Neural crest cell (in vitro differentiated cells): ENCODE results near the gene C13orf42. TPM values are rescaled to one million over a fixed set of nuclear protein-coding genes. Genes with fewer than 3 reads are reported as not detected.
A peak's percentile ranks its signal among the peaks of the same experiment; 100 is the strongest.
"Not testable (repeated sequence)": the region's sequence is repeated elsewhere in the genome, so short reads cannot be mapped to it uniquely, and the experiment has no call there.

Source experiments
- DNase-seq: peaks from one replicate; pipeline ENCODE4 v3.0.0; 2021; ENCODE audit warnings: low read depth, mixed read lengths, low spot score
- H3K27ac Mint-ChIP-seq: one replicate; pipeline ENCODE4 v1.8.0; 2021; ENCODE audit warnings: mild to moderate bottlenecking, mixed read lengths; ENCODE audit not compliant: unreplicated experiment
- H3K27me3 Mint-ChIP-seq: 2 replicates; pipeline ENCODE4 v1.8.0; 2021; ENCODE audit warnings: low read depth, mild to moderate bottlenecking, mixed read lengths
- H3K36me3 Mint-ChIP-seq: 2 replicates; pipeline ENCODE4 v1.8.0; 2021; ENCODE audit warnings: low read depth, mild to moderate bottlenecking, mixed read lengths
- H3K4me1 Mint-ChIP-seq: 2 replicates; pipeline ENCODE4 v1.8.0; 2021; ENCODE audit warnings: mixed read lengths
- H3K4me3 Mint-ChIP-seq: one replicate; pipeline ENCODE4 v1.8.0; 2021; ENCODE audit warnings: mild to moderate bottlenecking, mixed read lengths
- H3K9me3 Mint-ChIP-seq: 2 replicates; pipeline ENCODE4 v1.8.0; 2021; ENCODE audit warnings: mixed read lengths
- total RNA-seq: library from RNA; stranded (reverse); gene quantifications from 2 replicates; pipeline ENCODE4 v1.2.1, GENCODE V29; 2021
- TF ChIP-seq, protein P1 (sequence below): fragments of 200-600 bp; sonication (generic); conservative IDR thresholded peaks from 2 replicates; pipeline ENCODE4 v1.5.0; 2021; ENCODE audit warnings: antibody characterized with exemption, mild to moderate bottlenecking

C13orf42 gene
- total RNA-seq, 1 donor from 2014 or later: not detected

GRCh38 chr13:51120873-51121272 lies 9.8 kb upstream of the C13orf42 start:
- TF ChIP-seq, protein P1, sequence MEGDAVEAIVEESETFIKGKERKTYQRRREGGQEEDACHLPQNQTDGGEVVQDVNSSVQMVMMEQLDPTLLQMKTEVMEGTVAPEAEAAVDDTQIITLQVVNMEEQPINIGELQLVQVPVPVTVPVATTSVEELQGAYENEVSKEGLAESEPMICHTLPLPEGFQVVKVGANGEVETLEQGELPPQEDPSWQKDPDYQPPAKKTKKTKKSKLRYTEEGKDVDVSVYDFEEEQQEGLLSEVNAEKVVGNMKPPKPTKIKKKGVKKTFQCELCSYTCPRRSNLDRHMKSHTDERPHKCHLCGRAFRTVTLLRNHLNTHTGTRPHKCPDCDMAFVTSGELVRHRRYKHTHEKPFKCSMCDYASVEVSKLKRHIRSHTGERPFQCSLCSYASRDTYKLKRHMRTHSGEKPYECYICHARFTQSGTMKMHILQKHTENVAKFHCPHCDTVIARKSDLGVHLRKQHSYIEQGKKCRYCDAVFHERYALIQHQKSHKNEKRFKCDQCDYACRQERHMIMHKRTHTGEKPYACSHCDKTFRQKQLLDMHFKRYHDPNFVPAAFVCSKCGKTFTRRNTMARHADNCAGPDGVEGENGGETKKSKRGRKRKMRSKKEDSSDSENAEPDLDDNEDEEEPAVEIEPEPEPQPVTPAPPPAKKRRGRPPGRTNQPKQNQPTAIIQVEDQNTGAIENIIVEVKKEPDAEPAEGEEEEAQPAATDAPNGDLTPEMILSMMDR: peak; percentile 51
- H3K4me1 Mint-ChIP-seq, H3K27ac Mint-ChIP-seq, H3K36me3 Mint-ChIP-seq, H3K4me3 Mint-ChIP-seq, H3K9me3 Mint-ChIP-seq, DNase-seq: not testable (repeated sequence)
- peaks cover 12% of the 10 kb centered on the region for H3K27me3 Mint-ChIP-seq

DNA sequence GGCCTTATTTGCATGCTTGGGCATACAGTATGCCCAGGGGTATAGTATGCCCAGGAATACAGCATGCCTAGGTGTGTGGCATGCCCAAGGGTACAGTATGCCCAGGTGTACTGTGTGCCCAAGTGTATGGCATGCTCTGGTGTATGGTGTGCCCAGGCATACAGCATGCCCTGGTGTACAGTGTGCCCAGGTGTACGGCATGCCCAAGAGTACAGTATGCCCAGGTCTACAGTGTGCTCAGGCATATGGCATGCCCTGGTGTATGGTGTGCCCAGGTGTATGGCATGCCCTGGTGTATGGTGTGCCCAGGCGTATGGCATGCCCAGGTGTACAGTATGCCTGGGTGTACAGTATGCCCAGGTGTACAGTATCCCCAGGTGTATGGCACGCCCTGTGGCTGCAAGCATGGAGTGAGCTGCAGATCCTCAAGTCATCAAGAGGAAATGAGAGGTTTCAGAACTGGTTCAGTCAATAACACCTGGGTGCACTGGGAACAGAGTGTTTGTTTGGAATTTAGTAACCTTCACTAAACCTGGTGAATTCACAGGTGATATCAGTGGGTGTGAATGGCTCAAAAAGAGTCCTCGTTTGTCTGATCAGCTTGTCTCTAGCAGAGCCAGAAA lies 7.8 kb upstream of the C13orf42 start:
- H3K27me3 Mint-ChIP-seq: peaks cover 13% of the 10 kb centered on the region
- H3K9me3 Mint-ChIP-seq: peaks cover 7% of the 10 kb centered on the region
- TF ChIP-seq, protein P1: no peak
- H3K4me3 Mint-ChIP-seq: no peak overlapping the region
- H3K27ac Mint-ChIP-seq: no peak overlapping the region
- no peaks in the 10 kb centered on the region for H3K36me3 Mint-ChIP-seq
- no peak for DNase-seq
- no peaks in the 10 kb centered on the region for H3K4me1 Mint-ChIP-seq

DNA sequence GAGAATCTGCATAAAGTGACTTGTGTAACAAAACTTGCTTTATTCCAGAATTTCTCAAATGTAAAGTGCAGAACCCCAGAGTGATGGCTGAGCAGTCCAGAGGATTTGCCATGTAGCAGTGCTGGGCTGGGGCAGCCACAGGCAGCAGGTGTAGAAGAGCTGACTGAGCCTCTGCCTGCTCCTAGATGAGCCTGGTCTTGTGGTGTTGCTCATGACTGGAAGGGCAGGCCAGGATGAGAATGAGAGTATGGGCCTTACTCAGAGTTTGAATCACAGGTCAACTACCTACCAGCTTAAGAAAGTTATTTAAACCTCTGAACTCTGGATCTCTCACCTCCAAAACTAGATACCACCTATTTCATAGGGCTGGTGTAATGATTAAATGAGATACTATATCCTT lies 2.9 kb upstream of the C13orf42 start:
- no peak for DNase-seq
- no peak overlapping the region for H3K27ac Mint-ChIP-seq
- H3K36me3 Mint-ChIP-seq: no peaks in the 10 kb centered on the region
- H3K9me3 Mint-ChIP-seq: peaks cover 7% of the 10 kb centered on the region
- no peaks in the 10 kb centered on the region for H3K4me1 Mint-ChIP-seq
- TF ChIP-seq, protein P1: no peak
- H3K27me3 Mint-ChIP-seq: peaks cover 4% of the 10 kb centered on the region
- H3K4me3 Mint-ChIP-seq: no peak overlapping the region

- Mint-ChIP-seq H3K27me3 (peaks cover 4% of the 10 kb centered on the region), H3K36me3 (no peaks in the 10 kb centered on the region), H3K27ac (no peak overlapping the region), H3K4me3 (no peak overlapping the region), H3K9me3 (peaks cover 7% of the 10 kb centered on the region), H3K4me1 (no peaks in the 10 kb centered on the region)
- TF ChIP-seq, protein P1: no peak
- DNase-seq: no peak
Observed at GRCh38 chr13:51113186-51113881, 2.3 kb upstream of the C13orf42 start.

DNA sequence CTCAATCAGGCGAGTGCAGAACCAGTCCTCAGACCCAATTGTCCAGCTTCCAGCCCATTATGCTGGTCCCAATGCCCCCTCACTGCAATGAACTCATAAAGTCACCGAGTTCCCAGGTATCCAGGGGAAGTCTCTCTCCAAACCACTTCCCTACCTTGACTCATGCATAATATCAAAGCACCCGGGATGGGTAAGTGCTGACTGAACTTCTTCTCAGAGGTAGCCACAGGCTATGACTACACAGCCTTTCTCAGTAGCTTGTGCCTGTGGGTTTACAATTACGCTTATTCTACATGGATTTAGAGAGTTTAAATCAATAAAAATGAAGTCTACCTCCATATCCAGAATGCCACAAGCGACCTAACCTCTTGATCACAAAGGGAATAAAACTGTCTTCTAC lies 1.7 kb upstream of the C13orf42 start:
- TF ChIP-seq, protein P1: no peak
- Mint-ChIP-seq H3K27me3 (peaks cover 4% of the 10 kb centered on the region), H3K9me3 (peaks cover 4% of the 10 kb centered on the region), H3K36me3 (no peaks in the 10 kb centered on the region), H3K4me1 (no peaks in the 10 kb centered on the region), H3K4me3 (no peak overlapping the region), H3K27ac (no peak overlapping the region)
- DNase-seq: no peak
